Measurements from ENCODE around the gene ZFYVE28. TPM values are rescaled to one million over a fixed set of nuclear protein-coding genes. Genes with fewer than 3 reads are reported as not detected.

Gene ZFYVE28
- total RNA-seq, 1 donor from 2014 or later: 5.9 TPM

DNA sequence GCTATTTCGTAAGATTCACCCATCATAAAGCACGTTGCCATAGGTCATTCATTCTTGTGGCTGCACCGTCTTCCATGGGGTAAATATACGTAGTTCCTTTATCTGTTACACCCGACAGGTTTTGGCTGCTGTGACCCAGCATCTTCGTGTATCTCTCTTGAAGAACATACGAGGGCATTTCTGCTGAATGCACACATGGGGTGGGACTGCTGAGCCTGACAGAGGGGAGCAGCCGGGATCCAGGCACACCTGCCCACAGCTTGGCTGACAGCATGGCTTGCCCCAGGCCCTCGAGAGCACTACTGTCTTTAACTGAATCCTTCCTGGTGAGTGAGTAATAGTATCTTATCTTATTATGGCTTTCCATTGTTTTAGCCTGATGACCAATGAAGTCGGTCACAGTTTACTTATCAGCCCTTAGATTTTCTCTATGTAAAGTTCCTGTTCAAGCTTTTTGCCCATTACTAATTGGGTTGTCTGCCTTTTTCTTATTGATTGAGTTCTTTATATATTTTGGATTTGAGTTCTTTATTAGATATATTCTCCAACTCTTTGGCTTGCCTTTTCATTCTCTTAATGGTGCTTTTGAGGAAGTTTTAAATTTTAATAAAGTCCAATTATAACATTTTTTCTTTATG is 111.6 kb downstream of the ZFYVE28 start:
- no peak for ATAC-seq (ENCODE audit: low read depth)
- no peaks in the 10 kb centered on the region for H3K4me1 Mint-ChIP-seq
- TF ChIP-seq, protein P1, sequence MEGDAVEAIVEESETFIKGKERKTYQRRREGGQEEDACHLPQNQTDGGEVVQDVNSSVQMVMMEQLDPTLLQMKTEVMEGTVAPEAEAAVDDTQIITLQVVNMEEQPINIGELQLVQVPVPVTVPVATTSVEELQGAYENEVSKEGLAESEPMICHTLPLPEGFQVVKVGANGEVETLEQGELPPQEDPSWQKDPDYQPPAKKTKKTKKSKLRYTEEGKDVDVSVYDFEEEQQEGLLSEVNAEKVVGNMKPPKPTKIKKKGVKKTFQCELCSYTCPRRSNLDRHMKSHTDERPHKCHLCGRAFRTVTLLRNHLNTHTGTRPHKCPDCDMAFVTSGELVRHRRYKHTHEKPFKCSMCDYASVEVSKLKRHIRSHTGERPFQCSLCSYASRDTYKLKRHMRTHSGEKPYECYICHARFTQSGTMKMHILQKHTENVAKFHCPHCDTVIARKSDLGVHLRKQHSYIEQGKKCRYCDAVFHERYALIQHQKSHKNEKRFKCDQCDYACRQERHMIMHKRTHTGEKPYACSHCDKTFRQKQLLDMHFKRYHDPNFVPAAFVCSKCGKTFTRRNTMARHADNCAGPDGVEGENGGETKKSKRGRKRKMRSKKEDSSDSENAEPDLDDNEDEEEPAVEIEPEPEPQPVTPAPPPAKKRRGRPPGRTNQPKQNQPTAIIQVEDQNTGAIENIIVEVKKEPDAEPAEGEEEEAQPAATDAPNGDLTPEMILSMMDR (IDR thresholded peaks at IDR 0.05): no peak
- POLR2A ChIA-PET: no interaction called here
- DNase-seq: no peak
- H3K4me3 Mint-ChIP-seq: no peak overlapping the region
- CTCF ChIA-PET: no interaction called here
- no peaks in the 10 kb centered on the region for H3K27me3 Mint-ChIP-seq
- H3K36me3 Mint-ChIP-seq (ENCODE audit: low read depth): peaks cover 9% of the 10 kb centered on the region
- H3K27ac Mint-ChIP-seq: no peak overlapping the region
- peaks cover 17% of the 10 kb centered on the region for H3K9me3 Mint-ChIP-seq
- intact Hi-C loops (cut with micrococcal nuclease): no loop called here

DNA sequence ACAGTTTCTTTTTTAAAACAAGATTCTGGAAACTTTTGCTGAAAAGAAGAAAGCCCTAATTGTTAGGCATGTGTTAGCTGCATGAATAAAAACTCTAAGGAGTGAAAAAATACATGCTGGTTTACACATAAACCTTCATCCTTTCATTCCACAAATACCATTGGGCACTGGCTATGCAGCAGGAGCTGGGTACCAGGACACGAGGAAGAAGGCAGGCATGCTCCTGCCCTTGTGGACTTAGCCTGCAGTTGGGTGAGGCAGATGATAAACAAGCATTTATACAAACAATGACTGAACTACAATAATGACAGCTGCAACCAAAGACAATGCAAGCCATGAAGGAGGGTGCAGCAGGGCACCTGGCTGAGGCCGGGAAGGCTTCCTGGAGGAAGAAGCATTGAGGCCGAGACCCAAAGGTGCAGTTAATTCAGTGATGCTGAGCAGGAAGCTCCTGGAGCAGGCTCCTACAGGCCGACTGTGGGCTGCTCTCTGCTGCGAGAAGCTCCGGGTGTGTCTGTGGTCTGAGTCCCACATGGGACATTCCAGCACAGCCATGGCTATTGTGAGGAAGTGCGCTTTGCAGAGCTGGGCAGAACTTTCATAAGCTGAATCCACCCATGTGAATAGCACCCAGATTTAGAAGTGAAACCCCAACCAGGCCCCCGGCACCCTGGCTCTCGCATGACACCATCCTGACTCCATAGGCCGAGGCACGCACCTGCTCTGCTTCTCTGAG is 112.5 kb downstream of the ZFYVE28 start:
- no peak for ATAC-seq (ENCODE audit: low read depth)
- H3K36me3 Mint-ChIP-seq (ENCODE audit: low read depth): peaks cover 9% of the 10 kb centered on the region
- no peak overlapping the region for H3K4me3 Mint-ChIP-seq
- H3K27ac Mint-ChIP-seq: no peak overlapping the region
- peaks cover 17% of the 10 kb centered on the region for H3K9me3 Mint-ChIP-seq
- no peaks in the 10 kb centered on the region for H3K27me3 Mint-ChIP-seq
- ChIA-PET CTCF (no interaction called here), POLR2A (no interaction called here)
- TF ChIP-seq, protein P1 (IDR thresholded peaks at IDR 0.05): no peak
- no peak for DNase-seq
- intact Hi-C loops (cut with micrococcal nuclease): no loop called here
- H3K4me1 Mint-ChIP-seq: no peaks in the 10 kb centered on the region

GRCh38 chr4:2304877-2305561 is 113.4 kb downstream of the ZFYVE28 start:
- TF ChIP-seq, protein P1 (IDR thresholded peaks at IDR 0.05): no peak
- DNase-seq (no peak), ATAC-seq (ENCODE audit: low read depth) (no peak)
- Mint-ChIP-seq H3K4me1 (no peaks in the 10 kb centered on the region), H3K9me3 (peaks cover 12% of the 10 kb centered on the region), H3K27ac (no peak overlapping the region), H3K27me3 (no peaks in the 10 kb centered on the region), H3K36me3 (ENCODE audit: low read depth) (peaks cover 3% of the 10 kb centered on the region), H3K4me3 (no peak overlapping the region)
- intact Hi-C loops (cut with micrococcal nuclease): no loop called here
- POLR2A ChIA-PET: no interaction called here
- CTCF ChIA-PET: no interaction called here

DNA sequence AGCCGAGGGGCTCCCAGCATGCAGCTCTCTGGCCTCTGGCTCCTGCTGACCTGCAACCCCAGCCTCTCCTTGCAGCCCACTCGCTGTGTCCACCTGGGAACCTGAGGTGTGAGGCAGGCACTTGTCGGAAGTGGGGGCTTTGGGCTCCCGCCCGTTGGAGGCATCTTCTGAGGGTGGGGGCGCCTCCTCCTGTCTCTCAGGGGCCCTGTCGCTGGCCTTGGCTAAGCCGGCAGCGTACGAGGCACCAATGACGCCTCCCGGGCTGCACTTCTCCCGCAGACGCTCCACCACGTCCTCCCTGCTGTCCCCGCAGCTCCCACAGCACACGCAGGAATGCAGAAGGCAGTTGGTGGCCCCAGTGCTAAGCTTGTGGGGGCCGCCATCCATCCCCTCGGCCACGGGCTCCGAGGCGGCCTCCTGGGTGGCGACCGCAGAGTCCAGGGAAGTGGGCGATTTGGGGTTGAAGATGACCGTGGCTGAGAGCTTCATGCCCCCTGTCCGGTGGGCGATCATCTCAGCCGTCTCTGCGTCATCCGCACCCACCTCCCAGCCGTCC is 114.0 kb downstream of the ZFYVE28 start:
- Mint-ChIP-seq H3K27me3 (no peaks in the 10 kb centered on the region), H3K36me3 (ENCODE audit: low read depth) (peaks cover 3% of the 10 kb centered on the region), H3K4me3 (no peak overlapping the region), H3K4me1 (no peaks in the 10 kb centered on the region), H3K9me3 (peaks cover 9% of the 10 kb centered on the region), H3K27ac (no peak overlapping the region)
- TF ChIP-seq, protein P1 (IDR thresholded peaks at IDR 0.05): no peak
- ChIA-PET CTCF (no interaction called here), POLR2A (no interaction called here)
- ATAC-seq (ENCODE audit: low read depth) (no peak), DNase-seq (no peak)
- intact Hi-C loops (cut with micrococcal nuclease): no loop called here

Data from activated B cell treated with CpG ODN at 0.5 μM for 24 hours (primary cell).